Mucosa of rectum (tissue), 2 donors: ENCODE measurements around the gene PIK3AP1.
"Not testable (repeated sequence)": the region's sequence is repeated elsewhere in the genome, so short reads cannot be mapped to it uniquely, and the experiment has no call there.

Experiments used
- H3K27ac ChIP-seq, 2 donors: one replicate each; pipeline ENCODE4 v1.7.0; 2013; ENCODE audit warnings: inconsistent platforms in 2 of 2, low read depth in 2 of 2, low read length in 2 of 2
- H3K27me3 ChIP-seq, 2 donors: one replicate each; pipeline ENCODE4 v1.7.0; 2013; ENCODE audit warnings: low read length in 2 of 2; ENCODE audit not compliant: control insufficient read depth in 2 of 2, insufficient read depth in 2 of 2
- H3K36me3 ChIP-seq, 2 donors: one replicate each; pipeline ENCODE4 v1.7.0; 2013; ENCODE audit warnings: low read length in 2 of 2; ENCODE audit not compliant: control insufficient read depth in 2 of 2, insufficient read depth in 2 of 2
- H3K4me1 ChIP-seq, 2 donors: one replicate each; pipeline ENCODE4 v1.7.0; 2013; ENCODE audit warnings: low read length in 2 of 2, mild to moderate bottlenecking in 1 of 2; ENCODE audit not compliant: control insufficient read depth in 2 of 2, insufficient read depth in 2 of 2
- H3K4me3 ChIP-seq, 2 donors: one replicate each; pipeline ENCODE4 v1.7.0; 2013; ENCODE audit warnings: low read length in 2 of 2
- H3K9ac ChIP-seq, 2 donors: one replicate each; pipeline ENCODE4 v1.7.0; 2013; ENCODE audit warnings: low read length in 2 of 2, low read depth in 1 of 2, mild to moderate bottlenecking in 1 of 2
- H3K9me3 ChIP-seq, 2 donors: one replicate each; pipeline ENCODE4 v1.7.0; 2013; ENCODE audit warnings: low read length in 2 of 2; ENCODE audit not compliant: control insufficient read depth in 2 of 2
- donor health status: healthy.
- donor health status: Normal muscosa, but diverticular disease.

The PIK3AP1 gene

GRCh38 chr10:96699613-96700012 lies 20.7 kb downstream of the PIK3AP1 start:
- peak overlapping the region in 1 of 2 donors; percentile 54 for H3K4me3 ChIP-seq
- no peaks in the 10 kb centered on the region for H3K9me3 ChIP-seq
- H3K4me1 ChIP-seq: peaks cover 0 to 4% of the 10 kb centered on the region in 2 donors
- no peaks in the 10 kb centered on the region for H3K36me3 ChIP-seq
- no peaks in the 10 kb centered on the region for H3K27me3 ChIP-seq
- H3K9ac ChIP-seq: no peak overlapping the region
- H3K27ac ChIP-seq: no peak overlapping the region

GRCh38 chr10:96698305-96698704 lies 22.0 kb downstream of the PIK3AP1 start:
- H3K4me1 ChIP-seq, H3K9ac ChIP-seq, H3K4me3 ChIP-seq, H3K9me3 ChIP-seq, H3K27ac ChIP-seq, H3K36me3 ChIP-seq, H3K27me3 ChIP-seq: not testable (repeated sequence)

GRCh38 chr10:96697438-96697837 lies 22.9 kb downstream of the PIK3AP1 start:
- no peak overlapping the region for H3K27ac ChIP-seq
- H3K4me3 ChIP-seq: no peak overlapping the region
- no peaks in the 10 kb centered on the region for H3K27me3 ChIP-seq
- H3K4me1 ChIP-seq: no peaks in the 10 kb centered on the region
- H3K36me3 ChIP-seq: no peaks in the 10 kb centered on the region
- no peak overlapping the region for H3K9ac ChIP-seq
- H3K9me3 ChIP-seq: no peaks in the 10 kb centered on the region

GRCh38 chr10:96696845-96697425 lies 23.4 kb downstream of the PIK3AP1 start:
- no peaks in the 10 kb centered on the region for H3K36me3 ChIP-seq
- H3K4me3 ChIP-seq: no peak overlapping the region
- H3K9me3 ChIP-seq: no peaks in the 10 kb centered on the region
- no peaks in the 10 kb centered on the region for H3K4me1 ChIP-seq
- no peak overlapping the region for H3K27ac ChIP-seq
- no peaks in the 10 kb centered on the region for H3K27me3 ChIP-seq
- no peak overlapping the region for H3K9ac ChIP-seq

GRCh38 chr10:96695975-96696634 lies 24.2 kb downstream of the PIK3AP1 start:
- Histone ChIP-seq H3K9ac (no peak overlapping the region), H3K36me3 (no peaks in the 10 kb centered on the region), H3K27me3 (no peaks in the 10 kb centered on the region), H3K4me1 (no peaks in the 10 kb centered on the region), H3K4me3 (no peak overlapping the region), H3K27ac (no peak overlapping the region), H3K9me3 (no peaks in the 10 kb centered on the region)

GRCh38 chr10:96695366-96695765 lies 24.9 kb downstream of the PIK3AP1 start:
- Histone ChIP-seq H3K4me1 (no peaks in the 10 kb centered on the region), H3K9me3 (no peaks in the 10 kb centered on the region), H3K9ac (no peak overlapping the region), H3K4me3 (no peak overlapping the region), H3K27me3 (no peaks in the 10 kb centered on the region), H3K27ac (no peak overlapping the region), H3K36me3 (no peaks in the 10 kb centered on the region)

- H3K36me3 ChIP-seq: no peaks in the 10 kb centered on the region
- H3K27ac ChIP-seq: no peak overlapping the region
- H3K4me1 ChIP-seq: no peaks in the 10 kb centered on the region
- no peak overlapping the region for H3K9ac ChIP-seq
- H3K4me3 ChIP-seq: no peak overlapping the region
- no peaks in the 10 kb centered on the region for H3K27me3 ChIP-seq
- H3K9me3 ChIP-seq: no peaks in the 10 kb centered on the region
Measured at GRCh38 chr10:96693431-96693830, 26.9 kb downstream of the PIK3AP1 start.

- no peaks in the 10 kb centered on the region for H3K9me3 ChIP-seq
- no peak overlapping the region for H3K4me3 ChIP-seq
Measured at GRCh38 chr10:96692427-96692826, 27.9 kb downstream of the PIK3AP1 start.

GRCh38 chr10:96691761-96692160 lies 28.6 kb downstream of the PIK3AP1 start:
- H3K9ac ChIP-seq: no peak overlapping the region
- H3K4me3 ChIP-seq: no peak overlapping the region
- no peaks in the 10 kb centered on the region for H3K9me3 ChIP-seq
- H3K27ac ChIP-seq: no peak overlapping the region
- H3K36me3 ChIP-seq: no peaks in the 10 kb centered on the region
- H3K4me1 ChIP-seq: peaks cover 0 to 3% of the 10 kb centered on the region in 2 donors
- no peaks in the 10 kb centered on the region for H3K27me3 ChIP-seq

More at GRCh38 chr10:96692427-96692826, 27.9 kb downstream of the PIK3AP1 start:
- no peak overlapping the region for H3K27ac ChIP-seq
- H3K4me1 ChIP-seq: peaks cover 0 to 3% of the 10 kb centered on the region in 2 donors
- H3K36me3 ChIP-seq: no peaks in the 10 kb centered on the region
- no peaks in the 10 kb centered on the region for H3K27me3 ChIP-seq
- no peak overlapping the region for H3K9ac ChIP-seq

- H3K9ac ChIP-seq: no peak overlapping the region
- no peaks in the 10 kb centered on the region for H3K27me3 ChIP-seq
- H3K4me3 ChIP-seq: no peak overlapping the region
- no peak overlapping the region for H3K27ac ChIP-seq
- H3K9me3 ChIP-seq: no peaks in the 10 kb centered on the region
- no peaks in the 10 kb centered on the region for H3K36me3 ChIP-seq
- peaks cover 0 to 3% of the 10 kb centered on the region in 2 donors for H3K4me1 ChIP-seq
Measured at GRCh38 chr10:96690755-96691730, 29.3 kb downstream of the PIK3AP1 start.
